OCI-LY7 (cell line): ENCODE results near the gene FOLR2. TPM values are rescaled to one million over a fixed set of nuclear protein-coding genes. Genes with fewer than 3 reads are reported as not detected.

Experiments
- BruUV-seq: library from RNA; stranded (reverse); fragments of 400-500 nt; replicated peaks from 2 replicates; lab custom pipeline; 2021; lab: Mats Ljungman, UMichigan
- CTCF ChIA-PET: fragments of 300-600 bp; sonication (Branson Sonifier 250); formaldehyde crosslinking; loops from one replicate; lab custom pipeline; 2022; ENCODE audit warnings: antibody characterized with exemption; ENCODE audit not compliant: unreplicated experiment; lab: Charles Lee
- POLR2A ChIA-PET: fragments of 300-600 bp; sonication (Branson Sonifier 250); formaldehyde crosslinking; loops from one replicate; lab custom pipeline; 2022; ENCODE audit warnings: antibody characterized with exemption; lab: Charles Lee
- DNase-seq: peaks from one replicate; pipeline ENCODE4 v3.0.0-alpha.2; 2015; ENCODE audit warnings: low spot score
- H2AFZ ChIP-seq: fragments of 200-600 bp; sonication (generic), shearing (Covaris generic); 2 replicates; pipeline ENCODE4 v1.6.1; 2014; ENCODE audit warnings: mild to moderate bottlenecking, antibody characterized with exemption, low read length, moderate library complexity
- H3K27ac ChIP-seq: fragments of 200-600 bp; sonication (generic); 2 replicates; pipeline ENCODE4 v1.5.1; 2014; ENCODE audit warnings: mixed run types, low read depth, mild to moderate bottlenecking, moderate library complexity, low read length, inconsistent platforms; ENCODE audit not compliant: poor library complexity, severe bottlenecking
- H3K36me3 ChIP-seq: fragments of 200-600 bp; sonication (generic); 2 replicates; pipeline ENCODE4 v1.6.1; 2014; ENCODE audit warnings: mild to moderate bottlenecking, antibody characterized with exemption, low read length, moderate library complexity, mixed read lengths; ENCODE audit not compliant: insufficient read depth
- H3K4me1 ChIP-seq: fragments of 200-600 bp; sonication (generic); 2 replicates; pipeline ENCODE4 v1.5.1; 2014; ENCODE audit warnings: mild to moderate bottlenecking, low read length; ENCODE audit not compliant: insufficient read depth, poor library complexity, severe bottlenecking
- H3K4me2 ChIP-seq: fragments of 200-600 bp; sonication (generic); 2 replicates; pipeline ENCODE4 v1.6.1; 2014; ENCODE audit warnings: mild to moderate bottlenecking, low read length
- H3K4me3 ChIP-seq: fragments of 200-600 bp; sonication (generic); 2 replicates; pipeline ENCODE4 v1.5.1; 2014; ENCODE audit warnings: mild to moderate bottlenecking, low read depth, low read length; ENCODE audit not compliant: poor library complexity, severe bottlenecking
- H3K79me2 ChIP-seq: fragments of 200-600 bp; sonication (generic); 2 replicates; pipeline ENCODE4 v1.6.1; 2016; ENCODE audit warnings: low read depth, mild to moderate bottlenecking, low read length, moderate library complexity, mixed read lengths; ENCODE audit not compliant: insufficient read depth
- H3K9me2 ChIP-seq: fragments of 200-600 bp; sonication (generic); 2 replicates; pipeline ENCODE4 v1.6.1; 2016; ENCODE audit warnings: mild to moderate bottlenecking, low read length, mixed read lengths; ENCODE audit not compliant: insufficient read depth
- H3K9me3 ChIP-seq: fragments of 200-600 bp; sonication (generic); 2 replicates; pipeline ENCODE4 v1.6.1; 2014; ENCODE audit warnings: mild to moderate bottlenecking, mixed run types, low read length, mixed read lengths
- H4K20me1 ChIP-seq: fragments of 200-600 bp; sonication (generic); 2 replicates; pipeline ENCODE4 v1.6.1; 2014; ENCODE audit warnings: mild to moderate bottlenecking, antibody characterized with exemption, low read length, moderate library complexity, mixed read lengths; ENCODE audit not compliant: insufficient read depth
- EZH2phosphoT487 ChIP-seq: fragments of 200-600 bp; sonication (generic); IDR thresholded peaks from 2 replicates; pipeline ENCODE4 v1.6.1; 2018; ENCODE audit warnings: low read depth, borderline replicate concordance, mild to moderate bottlenecking, mixed run types, antibody characterized with exemption, low read length, moderate library complexity, mixed read lengths
- intact Hi-C: fragments of 100-400 bp; cut with micrococcal nuclease; formaldehyde crosslinking; loops from one replicate; pipeline ENCODE4 v1.10.0; 2022; ENCODE audit not compliant: unreplicated experiment
- total RNA-seq, 2 experiments: library from RNA; depleted of rRNA in 1 of 2; stranded (reverse); fragments of >200 nt in 1 of 2; shearing (Covaris generic) in 1 of 2; gene quantifications; 2 replicates each; pipeline ENCODE4 v1.2.3, GENCODE V29; 2014 to 2022
- TF ChIP-seq, protein P1 (sequence below): fragments of 200-600 bp; sonication (generic); conservative IDR thresholded peaks from 2 replicates; pipeline ENCODE4 v1.5.1; 2014; ENCODE audit warnings: mild to moderate bottlenecking, antibody characterized with exemption, low read length, moderate library complexity, mixed read lengths

The FOLR2 gene
- total RNA-seq, 2 experiments from 2014 or later, result 12.8 to 14.4 TPM

GRCh38 chr11:72244361-72245262, 28.0 kb downstream of the FOLR2 start:
- no TSS peak for BruUV-seq
- Histone ChIP-seq H3K9me3 (no peaks in the 10 kb centered on the region), H3K9me2 (no peaks in the 10 kb centered on the region), H4K20me1 (no peaks in the 10 kb centered on the region), H3K4me1 (no peaks in the 10 kb centered on the region), H2AFZ (no peak overlapping the region), H3K79me2 (no peaks in the 10 kb centered on the region), H3K27ac (no peak overlapping the region), H3K4me2 (no peak overlapping the region), H3K36me3 (no peaks in the 10 kb centered on the region), H3K4me3 (no peak overlapping the region)
- POLR2A ChIA-PET, result no interaction called here
- CTCF ChIA-PET, result interaction anchor here (0.5 kb wide), 1 partner anchor 61 kb away, joined by 10 read pairs; no protein-coding TSS in a partner anchor
- no peak for DNase-seq
- TF ChIP-seq, protein P1, sequence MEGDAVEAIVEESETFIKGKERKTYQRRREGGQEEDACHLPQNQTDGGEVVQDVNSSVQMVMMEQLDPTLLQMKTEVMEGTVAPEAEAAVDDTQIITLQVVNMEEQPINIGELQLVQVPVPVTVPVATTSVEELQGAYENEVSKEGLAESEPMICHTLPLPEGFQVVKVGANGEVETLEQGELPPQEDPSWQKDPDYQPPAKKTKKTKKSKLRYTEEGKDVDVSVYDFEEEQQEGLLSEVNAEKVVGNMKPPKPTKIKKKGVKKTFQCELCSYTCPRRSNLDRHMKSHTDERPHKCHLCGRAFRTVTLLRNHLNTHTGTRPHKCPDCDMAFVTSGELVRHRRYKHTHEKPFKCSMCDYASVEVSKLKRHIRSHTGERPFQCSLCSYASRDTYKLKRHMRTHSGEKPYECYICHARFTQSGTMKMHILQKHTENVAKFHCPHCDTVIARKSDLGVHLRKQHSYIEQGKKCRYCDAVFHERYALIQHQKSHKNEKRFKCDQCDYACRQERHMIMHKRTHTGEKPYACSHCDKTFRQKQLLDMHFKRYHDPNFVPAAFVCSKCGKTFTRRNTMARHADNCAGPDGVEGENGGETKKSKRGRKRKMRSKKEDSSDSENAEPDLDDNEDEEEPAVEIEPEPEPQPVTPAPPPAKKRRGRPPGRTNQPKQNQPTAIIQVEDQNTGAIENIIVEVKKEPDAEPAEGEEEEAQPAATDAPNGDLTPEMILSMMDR, result no peak
- no peak for TF ChIP-seq EZH2phosphoT487
- intact Hi-C loops, result no loop called here

DNA sequence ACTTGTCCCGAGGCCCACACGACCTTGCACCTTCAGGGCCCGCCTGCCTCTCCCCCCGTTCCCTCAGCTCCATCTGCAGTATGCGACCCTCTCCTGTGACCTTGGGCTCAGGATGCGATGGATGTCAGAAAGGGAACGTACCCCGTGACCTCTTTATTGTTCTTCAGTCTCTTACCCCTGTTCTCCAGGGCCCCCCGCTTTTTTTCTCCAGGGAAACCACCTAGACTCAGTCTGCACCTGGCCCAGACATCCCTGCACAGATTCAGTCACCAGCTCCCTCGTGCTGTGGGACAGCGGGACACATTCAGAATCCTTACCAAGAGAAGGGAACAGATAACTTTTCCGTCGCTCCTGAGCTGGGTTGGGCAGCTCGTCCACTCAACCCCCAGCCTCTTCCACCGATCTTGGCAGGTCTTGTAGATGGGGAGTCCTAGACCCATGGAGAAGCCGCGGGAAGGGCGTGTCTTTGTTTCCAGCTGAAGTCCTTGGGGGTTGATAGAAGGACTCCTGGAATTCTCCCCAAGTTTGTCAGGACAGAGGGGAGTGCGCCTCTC, 28.7 kb downstream of the FOLR2 start:
- Histone ChIP-seq H3K4me2 (no peak overlapping the region), H3K36me3 (no peaks in the 10 kb centered on the region), H4K20me1 (no peaks in the 10 kb centered on the region), H3K9me3 (no peaks in the 10 kb centered on the region), H3K4me3 (no peak overlapping the region), H2AFZ (no peak overlapping the region), H3K27ac (no peak overlapping the region), H3K9me2 (no peaks in the 10 kb centered on the region), H3K4me1 (no peaks in the 10 kb centered on the region), H3K79me2 (no peaks in the 10 kb centered on the region)
- no peak for DNase-seq
- POLR2A ChIA-PET, result no interaction called here
- BruUV-seq, result no TSS peak
- CTCF ChIA-PET, result interaction anchor here (0.5 kb wide), 1 partner anchor 61 kb away, joined by 10 read pairs; no protein-coding TSS in a partner anchor
- no peak for TF ChIP-seq EZH2phosphoT487
- TF ChIP-seq, protein P1, result no peak
- intact Hi-C loops, result no loop called here

- BruUV-seq, result no TSS peak
- intact Hi-C loops, result no loop called here
- CTCF ChIA-PET, result no interaction called here
- no peaks in the 10 kb centered on the region for H4K20me1 ChIP-seq
- H3K4me3 ChIP-seq, result no peak overlapping the region
- H3K4me1 ChIP-seq, result no peaks in the 10 kb centered on the region
- no peak for DNase-seq
- no peak overlapping the region for H3K4me2 ChIP-seq
- H2AFZ ChIP-seq, result no peak overlapping the region
- H3K79me2 ChIP-seq, result no peaks in the 10 kb centered on the region
- H3K9me3 ChIP-seq, result no peaks in the 10 kb centered on the region
- H3K27ac ChIP-seq, result no peak overlapping the region
- no peaks in the 10 kb centered on the region for H3K9me2 ChIP-seq
- POLR2A ChIA-PET, result no interaction called here
- TF ChIP-seq, protein P1, result no peak
- TF ChIP-seq EZH2phosphoT487, result no peak
- no peaks in the 10 kb centered on the region for H3K36me3 ChIP-seq
These were observed 31.0 kb downstream of the FOLR2 start for GRCh38 chr11:72247584-72247983.
